IPS-18c (cell line): ENCODE results near the gene GORASP1.

Experiments
- H3K4me3 ChIP-seq: 2 replicates; pipeline ENCODE4 v1.7.0; 2013; ENCODE audit warnings: low read depth, mild to moderate bottlenecking, low read length, moderate library complexity; ENCODE audit not compliant: insufficient read depth
- H3K9me3 ChIP-seq: one replicate; pipeline ENCODE4 v1.6.1; 2013; ENCODE audit warnings: mild to moderate bottlenecking, low read length, moderate library complexity; ENCODE audit not compliant: control insufficient read depth, insufficient read depth

GORASP1 gene

GRCh38 chr3:39097716-39098472 lies 9.5 kb downstream of the GORASP1 start:
- H3K4me3 ChIP-seq: no peak overlapping the region
- H3K9me3 ChIP-seq: no peaks in the 10 kb centered on the region

GRCh38 chr3:39096775-39097174 lies 10.7 kb downstream of the GORASP1 start:
- no peaks in the 10 kb centered on the region for H3K9me3 ChIP-seq
- no peak overlapping the region for H3K4me3 ChIP-seq

GRCh38 chr3:39095778-39096177 lies 11.6 kb downstream of the GORASP1 start:
- no peaks in the 10 kb centered on the region for H3K9me3 ChIP-seq
- H3K4me3 ChIP-seq: no peak overlapping the region

GRCh38 chr3:39094851-39095677 lies 12.4 kb downstream of the GORASP1 start:
- Histone ChIP-seq H3K4me3 (no peak overlapping the region), H3K9me3 (no peaks in the 10 kb centered on the region)

- H3K9me3 ChIP-seq: no peaks in the 10 kb centered on the region
- H3K4me3 ChIP-seq: no peak overlapping the region
These were observed 16.5 kb downstream of the GORASP1 start for GRCh38 chr3:39090922-39091321.

- no peaks in the 10 kb centered on the region for H3K9me3 ChIP-seq
- no peak overlapping the region for H3K4me3 ChIP-seq
These were observed 18.5 kb downstream of the GORASP1 start for GRCh38 chr3:39088889-39089288.

- Histone ChIP-seq H3K9me3 (no peaks in the 10 kb centered on the region), H3K4me3 (no peak overlapping the region)
These were observed 19.0 kb downstream of the GORASP1 start for GRCh38 chr3:39088456-39088855.

- no peak overlapping the region for H3K4me3 ChIP-seq
- no peaks in the 10 kb centered on the region for H3K9me3 ChIP-seq
These were observed 21.3 kb downstream of the GORASP1 start for GRCh38 chr3:39086144-39086543.

- Histone ChIP-seq H3K4me3 (no peak overlapping the region), H3K9me3 (no peaks in the 10 kb centered on the region)
These were observed 24.6 kb downstream of the GORASP1 start for GRCh38 chr3:39082666-39083313.

- Histone ChIP-seq H3K4me3 (no peak overlapping the region), H3K9me3 (no peaks in the 10 kb centered on the region)
These were observed 27.4 kb downstream of the GORASP1 start for GRCh38 chr3:39080026-39080425.

- H3K9me3 ChIP-seq: no peaks in the 10 kb centered on the region
These were observed 27.9 kb downstream of the GORASP1 start for GRCh38 chr3:39079530-39079929.

GRCh38 chr3:39075910-39076309 lies 31.5 kb downstream of the GORASP1 start:
- H3K9me3 ChIP-seq: no peaks in the 10 kb centered on the region
- H3K4me3 ChIP-seq: no peak overlapping the region

More at GRCh38 chr3:39079530-39079929, 27.9 kb downstream of the GORASP1 start:
- H3K4me3 ChIP-seq: no peak overlapping the region

- Histone ChIP-seq H3K9me3 (no peaks in the 10 kb centered on the region), H3K4me3 (no peak overlapping the region)
These were observed 38.9 kb downstream of the GORASP1 start for GRCh38 chr3:39068556-39068955.

- no peaks in the 10 kb centered on the region for H3K9me3 ChIP-seq
- no peak overlapping the region for H3K4me3 ChIP-seq
These were observed 40.1 kb downstream of the GORASP1 start for GRCh38 chr3:39067286-39067685.

GRCh38 chr3:39065197-39065596 lies 42.2 kb downstream of the GORASP1 start:
- no peak overlapping the region for H3K4me3 ChIP-seq

GRCh38 chr3:39064646-39065045 lies 42.8 kb downstream of the GORASP1 start:
- no peak overlapping the region for H3K4me3 ChIP-seq
- H3K9me3 ChIP-seq: no peaks in the 10 kb centered on the region

More at GRCh38 chr3:39065197-39065596, 42.2 kb downstream of the GORASP1 start:
- no peaks in the 10 kb centered on the region for H3K9me3 ChIP-seq

GRCh38 chr3:39063143-39063542 lies 44.3 kb downstream of the GORASP1 start:
- Histone ChIP-seq H3K9me3 (no peaks in the 10 kb centered on the region), H3K4me3 (no peak overlapping the region)

- no peak overlapping the region for H3K4me3 ChIP-seq
These were observed 45.2 kb downstream of the GORASP1 start for GRCh38 chr3:39062180-39062579.

More at GRCh38 chr3:39062180-39062579, 45.2 kb downstream of the GORASP1 start:
- H3K9me3 ChIP-seq: no peaks in the 10 kb centered on the region
